ENCODE data around the gene ATRX.

GRCh38 chrX:77668391-77669237, 117.4 kb downstream of the ATRX start:
- TF ChIP-seq EP300 (IDR thresholded peaks at IDR 0.05): no peak
- TF ChIP-seq CTCF (IDR thresholded peaks at IDR 0.05): no peak
- TF ChIP-seq POLR2A (IDR thresholded peaks at IDR 0.05): no peak
